HUES64 (cell line): Measurements from ENCODE around the gene TM7SF2.

Source experiments
- H3K27ac ChIP-seq: 2 replicates; pipeline ENCODE4 v1.7.0; 2013; ENCODE audit warnings: low read depth, low read length, inconsistent platforms
- H3K27me3 ChIP-seq: 2 replicates; pipeline ENCODE4 v1.6.1; 2013; ENCODE audit warnings: mild to moderate bottlenecking, low read length; ENCODE audit not compliant: insufficient read depth
- H3K36me3 ChIP-seq: 2 replicates; pipeline ENCODE4 v1.6.1; 2013; ENCODE audit warnings: mild to moderate bottlenecking, low read length; ENCODE audit not compliant: insufficient read depth
- H3K4me1 ChIP-seq: 2 replicates; pipeline ENCODE4 v1.6.1; 2013; ENCODE audit warnings: mild to moderate bottlenecking, low read length, moderate library complexity; ENCODE audit not compliant: insufficient read depth
- H3K4me3 ChIP-seq: 2 replicates; pipeline ENCODE4 v1.5.1; 2013; ENCODE audit warnings: mild to moderate bottlenecking, low read length, moderate library complexity
- H3K9ac ChIP-seq: 2 replicates; pipeline ENCODE4 v1.6.1; 2013; ENCODE audit warnings: mild to moderate bottlenecking, low read depth, low read length
- H3K9me3 ChIP-seq: 2 replicates; pipeline ENCODE4 v1.6.1; 2013; ENCODE audit warnings: low read depth, low read length; ENCODE audit not compliant: insufficient read depth
- WGBS: fragments of 150-250, 120-280 bp; methylation state at CpG from one replicate; pipeline ENCODE4 v1.1.7; 2013; ENCODE audit warnings: missing lambda C conversion rate; 5-methylcytosine and 5-hydroxymethylcytosine counted together

TM7SF2 gene

GRCh38 chr11:65125197-65126056 lies 13.8 kb downstream of the TM7SF2 start:
- WGBS = 94% methylated on average over 12 of the region's 12 CpGs
- H3K4me3 ChIP-seq = no peak overlapping the region
- H3K9me3 ChIP-seq = no peaks in the 10 kb centered on the region
- H3K27ac ChIP-seq = no peak overlapping the region
- H3K27me3 ChIP-seq = no peaks in the 10 kb centered on the region
- H3K4me1 ChIP-seq = peaks cover 7% of the 10 kb centered on the region
- peaks cover 73% of the 10 kb centered on the region for H3K36me3 ChIP-seq
- H3K9ac ChIP-seq = no peak overlapping the region

DNA sequence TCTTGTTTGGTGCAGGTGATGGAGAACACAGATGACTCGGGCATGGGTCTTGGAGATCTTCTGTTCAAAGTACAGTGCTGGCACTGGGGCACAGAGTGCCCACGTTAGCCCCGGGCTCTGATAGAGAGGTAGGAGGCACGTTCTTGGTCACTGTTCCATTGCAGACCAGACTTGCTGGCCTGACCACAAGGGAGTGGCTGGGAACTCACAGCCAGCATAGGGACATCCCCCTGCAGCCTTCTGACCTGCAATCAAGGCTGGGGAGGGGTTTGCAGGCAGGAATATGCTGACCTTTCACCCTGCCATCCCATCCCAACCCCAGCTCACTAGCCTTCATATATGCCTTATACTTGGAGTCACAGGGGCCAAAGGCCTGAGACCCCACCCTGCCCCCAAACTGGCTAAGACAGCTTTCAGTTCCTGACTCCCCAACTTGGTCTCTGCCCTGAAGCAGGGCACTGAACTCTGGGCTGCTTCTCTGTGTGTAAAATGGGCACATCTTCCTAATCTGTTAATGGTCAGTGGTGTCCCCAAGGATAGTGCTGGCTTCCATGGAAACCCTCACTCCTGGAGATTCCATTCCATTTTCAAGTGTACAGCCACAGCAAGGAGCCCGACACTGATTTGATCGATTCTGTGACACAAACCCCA lies 15.1 kb downstream of the TM7SF2 start:
- no peak overlapping the region for H3K27ac ChIP-seq
- H3K9me3 ChIP-seq = no peaks in the 10 kb centered on the region
- H3K4me3 ChIP-seq = no peak overlapping the region
- no peaks in the 10 kb centered on the region for H3K4me1 ChIP-seq
- H3K27me3 ChIP-seq = no peaks in the 10 kb centered on the region
- H3K36me3 ChIP-seq = peaks cover 75% of the 10 kb centered on the region
- 97% methylated on average over 6 of the region's 6 CpGs for WGBS
- no peak overlapping the region for H3K9ac ChIP-seq

DNA sequence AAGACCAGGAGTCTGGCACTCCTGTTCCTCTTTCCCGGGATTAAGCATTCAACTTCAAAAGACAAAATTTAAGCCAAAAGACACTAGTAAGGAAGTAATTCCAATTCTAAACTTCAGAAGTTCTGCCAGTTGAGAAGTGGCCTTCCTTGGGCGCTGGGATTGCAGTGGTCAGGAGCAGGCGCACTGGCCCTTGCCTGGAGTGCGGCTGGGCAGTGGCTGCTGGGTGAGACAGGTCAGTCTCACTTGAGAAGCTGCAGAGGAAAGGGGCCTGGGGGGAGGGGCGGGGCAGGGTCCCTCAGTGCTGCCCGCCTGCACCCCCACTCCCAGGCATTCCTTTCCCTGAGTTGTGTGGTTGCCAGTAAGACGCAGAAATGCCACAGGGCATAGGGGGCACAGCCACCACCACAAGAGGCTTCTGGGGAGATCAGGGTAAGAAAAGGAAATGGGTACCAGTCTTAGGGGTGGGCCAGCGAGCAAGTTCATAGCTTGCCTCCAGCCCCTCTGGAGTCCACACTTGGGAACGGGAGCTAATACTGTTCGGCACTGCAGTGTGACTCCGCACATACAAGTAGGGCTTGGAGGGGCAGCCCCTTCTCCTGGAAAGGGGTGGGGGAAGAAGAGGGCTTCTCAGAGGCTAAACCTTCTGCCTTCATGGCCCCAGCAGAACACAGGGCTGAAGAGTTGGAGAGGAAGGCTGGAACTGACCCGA lies 16.0 kb downstream of the TM7SF2 start:
- no peak overlapping the region for H3K4me3 ChIP-seq
- H3K9ac ChIP-seq = no peak overlapping the region
- WGBS = 95% methylated on average over 12 of the region's 12 CpGs
- no peak overlapping the region for H3K27ac ChIP-seq
- no peaks in the 10 kb centered on the region for H3K4me1 ChIP-seq
- peaks cover 84% of the 10 kb centered on the region for H3K36me3 ChIP-seq
- no peaks in the 10 kb centered on the region for H3K9me3 ChIP-seq
- H3K27me3 ChIP-seq = no peaks in the 10 kb centered on the region

DNA sequence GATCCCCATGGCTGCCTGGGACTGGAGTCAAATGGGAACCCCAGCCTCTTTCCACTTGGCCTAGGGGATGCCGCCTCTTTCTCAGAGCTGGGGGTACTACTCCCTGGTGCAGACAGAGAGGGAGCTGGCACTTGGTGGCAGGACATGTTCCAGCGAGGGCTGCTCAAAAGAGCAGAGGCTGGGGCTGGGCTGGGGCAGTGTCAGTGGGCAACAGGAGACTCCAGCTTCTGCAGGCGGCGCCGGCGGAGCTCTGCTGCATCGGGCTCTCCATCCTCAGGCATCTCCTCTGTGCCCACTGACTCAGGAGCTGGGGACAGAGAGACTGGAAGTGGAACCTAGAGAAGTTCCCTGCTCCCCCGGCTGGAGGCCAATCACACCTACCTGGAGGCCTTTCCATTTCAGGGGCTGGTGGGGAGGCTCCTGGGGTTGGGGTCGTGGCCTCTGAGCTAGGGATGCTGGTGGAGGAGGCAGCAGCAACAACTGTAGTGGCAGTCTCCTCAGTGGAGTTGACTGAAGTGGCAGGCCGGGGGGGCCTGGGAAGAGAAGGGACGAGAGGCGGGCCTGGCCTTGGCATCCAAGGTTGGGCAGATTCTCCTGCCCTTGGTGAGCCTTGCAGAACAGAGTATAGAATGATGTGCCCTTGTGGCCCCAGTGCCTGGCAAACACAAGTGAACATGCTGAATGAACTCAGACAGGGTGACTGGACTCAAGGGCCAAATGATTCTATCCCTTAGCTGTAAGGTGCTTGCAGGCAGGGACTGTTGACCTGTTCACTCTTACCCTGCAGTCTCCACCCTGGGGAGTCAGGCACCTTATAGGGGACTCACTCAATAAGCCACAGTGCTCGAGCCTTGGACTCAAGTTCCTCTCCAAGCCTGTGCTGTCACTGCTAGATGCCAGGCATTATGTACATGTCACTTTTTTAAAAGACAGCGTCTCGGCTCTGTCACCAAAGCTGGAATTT lies 16.8 kb downstream of the TM7SF2 start:
- Histone ChIP-seq H3K27ac (no peak overlapping the region), H3K27me3 (no peaks in the 10 kb centered on the region), H3K9ac (no peak overlapping the region), H3K4me1 (no peaks in the 10 kb centered on the region), H3K4me3 (no peak overlapping the region), H3K9me3 (no peaks in the 10 kb centered on the region), H3K36me3 (peaks cover 84% of the 10 kb centered on the region)
- WGBS = 94% methylated on average over 15 of the region's 15 CpGs

GRCh38 chr11:65129649-65130441 lies 18.2 kb downstream of the TM7SF2 start:
- Histone ChIP-seq H3K9ac (no peak overlapping the region), H3K4me3 (no peak overlapping the region), H3K27me3 (no peaks in the 10 kb centered on the region), H3K27ac (no peak overlapping the region), H3K9me3 (no peaks in the 10 kb centered on the region), H3K36me3 (peaks cover 75% of the 10 kb centered on the region), H3K4me1 (no peaks in the 10 kb centered on the region)
- 93% methylated on average over 13 of the region's 13 CpGs for WGBS

DNA sequence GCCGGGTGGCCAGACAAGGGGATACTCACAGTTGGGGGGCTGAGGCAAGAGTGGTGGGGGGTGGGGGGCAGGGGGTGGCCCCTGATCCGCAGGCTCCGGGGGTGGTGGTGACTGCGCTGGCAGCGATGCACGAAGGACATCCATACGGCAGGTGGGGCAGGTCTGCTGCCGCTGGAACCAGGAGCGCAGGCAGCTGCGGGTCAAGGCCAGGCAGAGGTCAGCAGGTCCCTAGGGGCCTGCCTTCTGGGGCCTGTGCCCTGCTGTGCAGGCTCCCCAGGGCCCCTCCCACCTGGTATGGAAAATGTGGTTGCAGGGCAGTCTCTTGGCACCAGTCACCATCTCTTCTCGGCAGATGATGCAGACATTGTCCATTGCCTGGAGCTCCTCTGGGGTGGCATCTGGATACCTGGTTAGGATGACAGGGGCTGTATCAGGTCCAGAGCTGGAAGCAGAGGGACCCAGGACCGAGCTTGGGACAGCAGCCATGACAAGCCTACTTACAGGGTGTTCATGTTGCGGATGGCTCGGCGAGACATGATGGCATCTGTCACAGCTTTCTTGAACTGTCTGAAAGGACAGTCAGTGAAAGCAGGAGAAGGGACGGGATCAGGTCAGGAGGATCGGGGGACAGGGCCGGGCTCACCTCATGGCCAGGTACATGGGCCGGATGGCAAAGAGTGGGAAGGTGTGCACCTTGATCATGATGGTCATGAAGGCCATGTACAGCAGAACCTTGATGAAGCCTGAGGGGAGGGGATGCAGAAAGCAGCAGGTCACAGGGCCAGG lies 19.2 kb downstream of the TM7SF2 start:
- Histone ChIP-seq H3K4me3 (no peak overlapping the region), H3K27ac (no peak overlapping the region), H3K9ac (no peak overlapping the region), H3K9me3 (no peaks in the 10 kb centered on the region), H3K27me3 (no peaks in the 10 kb centered on the region), H3K4me1 (0 out of 2 replicates have a peak, but pooled peaks cover 2% of the 10 kb centered on the region), H3K36me3 (peaks cover 65% of the 10 kb centered on the region)
- 91% methylated on average over 19 of the region's 19 CpGs for WGBS

- Histone ChIP-seq H3K4me3 (no peak overlapping the region), H3K9me3 (no peaks in the 10 kb centered on the region), H3K9ac (no peak overlapping the region), H3K27me3 (no peaks in the 10 kb centered on the region), H3K4me1 (0 out of 2 replicates have a peak, but pooled peaks cover 2% of the 10 kb centered on the region), H3K36me3 (peaks cover 60% of the 10 kb centered on the region), H3K27ac (no peak overlapping the region)
- WGBS = 91% methylated on average over 3 of the region's 3 CpGs
These were observed 19.7 kb downstream of the TM7SF2 start for GRCh38 chr11:65131417-65131776.

- Histone ChIP-seq H3K9ac (no peak overlapping the region), H3K4me3 (no peak overlapping the region), H3K36me3 (peaks cover 55% of the 10 kb centered on the region), H3K27me3 (no peaks in the 10 kb centered on the region), H3K4me1 (0 out of 2 replicates have a peak, but pooled peaks cover 2% of the 10 kb centered on the region), H3K9me3 (no peaks in the 10 kb centered on the region), H3K27ac (no peak overlapping the region)
- WGBS = 95% methylated on average over 6 of the region's 6 CpGs
These were observed 20.2 kb downstream of the TM7SF2 start for GRCh38 chr11:65131895-65132237.

DNA sequence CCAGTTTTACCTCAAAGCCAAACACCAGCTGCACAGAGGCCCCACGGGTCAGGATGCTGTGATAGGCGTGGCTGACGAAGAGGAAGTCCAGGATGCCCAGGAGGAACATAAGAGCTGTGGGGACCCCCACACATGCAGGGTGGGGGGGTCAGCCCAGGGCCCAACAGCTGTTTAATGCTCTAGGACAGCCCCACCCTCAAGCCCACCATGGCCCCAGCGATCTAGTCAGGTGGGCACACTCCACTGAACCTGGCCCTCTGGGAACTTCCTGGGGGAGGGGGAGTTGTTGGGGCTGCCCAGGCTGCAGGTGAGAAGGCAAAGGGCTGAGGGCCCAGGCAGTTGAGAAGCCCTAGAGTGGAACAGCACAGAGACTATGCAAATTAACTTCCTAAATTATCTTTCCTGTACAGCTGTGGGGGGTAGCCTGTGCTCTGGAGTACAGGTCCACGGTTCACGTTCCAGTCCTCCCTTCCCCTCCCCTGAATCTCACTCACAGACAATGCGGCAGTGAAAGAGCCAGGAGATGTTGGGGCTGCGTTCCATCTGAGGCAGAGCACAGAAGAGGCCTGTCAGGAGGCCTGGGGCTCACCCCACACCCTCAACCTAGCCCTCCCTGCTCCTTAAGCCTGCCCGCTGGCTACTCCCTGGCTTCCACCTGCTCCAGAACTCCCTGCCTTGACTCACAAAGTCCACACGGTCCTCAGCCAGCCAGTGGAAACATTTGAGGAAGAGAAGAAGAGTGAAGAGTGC lies 20.7 kb downstream of the TM7SF2 start:
- H3K36me3 ChIP-seq = peaks cover 49% of the 10 kb centered on the region
- no peak overlapping the region for H3K27ac ChIP-seq
- no peaks in the 10 kb centered on the region for H3K27me3 ChIP-seq
- 90% methylated on average over 10 of the region's 10 CpGs for WGBS
- H3K9ac ChIP-seq = no peak overlapping the region
- no peaks in the 10 kb centered on the region for H3K9me3 ChIP-seq
- H3K4me3 ChIP-seq = no peak overlapping the region
- 0 out of 2 replicates have a peak, but pooled peaks cover 2% of the 10 kb centered on the region for H3K4me1 ChIP-seq
